Fibroblast of skin of right biceps (primary cell): Measurements from ENCODE around the gene HDHD5.

Source experiments
- DNase-seq: peaks from one replicate; pipeline ENCODE4 v3.0.0-alpha.2; 2013

HDHD5 gene

GRCh38 chr22:17158568-17159503 is at the start of gene HDHD5:
Gene HDHD5, minus strand, starts transcription at chr22:17159277. Its CDS starts 26 bp downstream, at chr22:17159251.
- DNase-seq: peak; percentile 90

GRCh38 chr22:17205432-17205831 is 46.4 kb upstream of the HDHD5 start:
- DNase-seq: no peak

DNA sequence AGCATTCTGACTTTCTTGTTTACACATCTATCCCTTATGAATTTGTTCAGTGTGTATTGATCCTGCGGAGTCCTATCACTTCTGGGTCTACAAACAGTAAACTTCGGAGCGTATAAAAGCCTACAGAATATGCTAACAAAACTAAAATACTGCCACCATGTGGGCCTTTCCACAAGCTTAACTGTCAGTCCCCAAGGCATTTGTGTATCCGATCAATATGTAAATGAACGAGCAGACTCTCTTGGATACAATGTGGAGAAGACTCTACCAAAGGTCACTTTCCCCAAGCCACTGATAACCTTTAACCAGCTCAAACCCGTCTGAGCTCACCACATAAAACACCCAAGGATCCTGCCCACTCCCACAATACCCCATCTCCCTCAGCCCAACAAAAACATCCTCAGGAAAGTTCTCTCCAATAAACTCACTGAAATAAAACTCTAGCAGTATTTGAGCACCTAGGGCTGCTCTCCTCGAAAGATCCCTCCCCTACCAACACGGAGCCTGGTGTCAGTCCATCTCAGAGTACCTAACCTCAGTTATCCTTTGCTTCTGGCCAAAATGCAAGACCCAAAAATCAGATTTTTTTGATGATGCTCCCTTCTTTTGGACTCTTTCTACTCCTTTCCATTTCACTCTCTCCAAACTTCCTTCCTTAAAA is 42.3 kb upstream of the HDHD5 start:
- DNase-seq: no peak

DNA sequence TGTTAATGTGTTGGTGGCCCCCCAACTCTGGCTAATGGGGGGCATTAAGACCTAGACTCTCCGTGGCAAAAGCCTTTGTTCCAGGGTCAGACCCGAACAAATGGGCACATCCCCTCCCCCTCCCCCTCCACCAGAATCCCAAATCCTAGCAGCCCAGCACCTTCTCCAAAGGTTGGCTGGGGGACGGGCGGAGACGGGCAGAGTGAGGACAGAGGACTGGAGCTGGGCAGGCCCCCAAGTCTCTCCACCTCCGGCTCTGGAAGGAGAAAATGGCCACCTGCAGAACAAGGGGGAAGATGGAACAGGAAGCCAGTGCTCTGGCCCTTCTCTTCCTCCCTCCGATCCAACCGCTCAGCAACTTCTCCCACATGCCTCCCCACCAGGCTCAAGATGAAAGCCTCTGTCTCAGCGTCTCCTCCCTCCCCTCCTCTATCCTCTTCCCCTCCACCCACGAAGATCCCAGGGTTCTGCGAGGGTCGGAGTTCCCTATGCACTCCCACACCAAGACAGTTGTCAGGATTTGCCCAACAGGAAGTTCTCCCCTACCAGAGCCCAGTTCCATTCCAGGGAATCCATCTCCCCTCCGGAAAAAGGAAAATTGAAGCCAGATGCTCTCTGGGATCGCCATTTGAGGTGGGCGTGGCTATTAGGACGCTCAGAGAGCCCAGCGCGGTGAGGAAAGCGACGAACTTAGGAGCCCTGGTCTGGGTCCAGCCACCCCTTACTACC is 40.1 kb upstream of the HDHD5 start:
- DNase-seq: peak; percentile 85

DNA sequence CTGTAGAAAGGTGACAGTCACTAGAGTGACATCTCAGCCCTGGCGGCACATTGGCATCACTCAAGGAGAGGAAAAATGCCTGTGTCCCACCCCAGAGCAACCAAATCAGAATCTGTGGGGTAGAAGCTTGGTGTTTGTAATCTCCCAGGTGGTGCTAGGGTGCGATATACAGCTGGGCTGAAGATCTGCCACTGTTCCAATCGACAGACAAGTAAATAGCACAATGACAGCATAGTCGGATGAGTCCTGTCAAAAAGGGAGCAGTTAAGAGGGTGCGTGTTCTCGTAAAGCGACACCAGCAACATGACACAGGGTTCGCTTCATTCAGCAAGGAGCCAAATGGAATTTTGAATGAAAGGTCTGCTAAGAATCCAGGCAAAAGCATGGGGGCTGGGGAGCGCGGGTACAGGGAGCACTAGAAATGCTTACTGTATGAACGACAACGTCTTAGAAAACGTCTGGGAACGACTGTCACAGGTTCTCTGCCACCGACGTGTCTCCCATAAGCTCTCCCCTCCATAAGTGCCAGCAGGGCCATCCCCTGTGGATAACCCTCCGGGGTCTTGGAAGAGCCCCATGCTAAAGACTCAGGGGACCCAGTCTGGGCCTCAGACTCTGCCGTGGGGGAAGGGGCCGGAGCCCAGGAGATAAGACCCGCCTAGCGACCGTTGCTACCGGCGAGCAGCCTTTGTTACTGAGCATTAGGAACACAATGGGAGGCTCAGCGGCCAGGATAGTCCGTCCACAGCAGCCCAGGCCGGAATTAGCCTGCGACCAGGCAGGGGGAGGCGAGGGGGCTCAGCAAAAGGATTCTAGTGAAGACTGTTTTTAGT is 39.3 kb upstream of the HDHD5 start:
- DNase-seq: peak; percentile 7

GRCh38 chr22:17194213-17194612 is 35.1 kb upstream of the HDHD5 start:
- no peak for DNase-seq

GRCh38 chr22:17192186-17192585 is 33.1 kb upstream of the HDHD5 start:
- no peak for DNase-seq

- peak; percentile 64 for DNase-seq
These were observed 32.2 kb upstream of the HDHD5 start for GRCh38 chr22:17191163-17191784.

- DNase-seq: no peak
These were observed 31.6 kb upstream of the HDHD5 start for GRCh38 chr22:17190702-17191101.

DNA sequence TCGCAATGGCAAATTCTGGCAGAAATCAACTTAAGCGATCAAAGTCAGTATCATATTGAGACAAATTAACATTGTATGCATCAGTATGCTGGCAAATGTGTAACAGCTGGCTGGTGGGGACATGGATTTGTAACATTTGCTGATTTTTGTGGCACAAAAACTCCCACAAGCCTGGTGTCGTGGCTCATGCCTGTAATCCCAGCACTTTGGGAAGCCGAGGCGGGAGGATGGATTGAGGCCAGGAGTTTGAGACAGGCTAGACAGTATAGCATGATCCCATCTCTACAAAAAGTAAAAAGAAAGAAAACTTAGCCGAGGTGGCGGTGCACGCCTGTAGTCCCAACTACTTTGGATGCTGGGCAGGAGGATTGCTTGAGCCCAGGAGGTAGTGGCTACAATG is 17.6 kb upstream of the HDHD5 start:
- no peak for DNase-seq

DNA sequence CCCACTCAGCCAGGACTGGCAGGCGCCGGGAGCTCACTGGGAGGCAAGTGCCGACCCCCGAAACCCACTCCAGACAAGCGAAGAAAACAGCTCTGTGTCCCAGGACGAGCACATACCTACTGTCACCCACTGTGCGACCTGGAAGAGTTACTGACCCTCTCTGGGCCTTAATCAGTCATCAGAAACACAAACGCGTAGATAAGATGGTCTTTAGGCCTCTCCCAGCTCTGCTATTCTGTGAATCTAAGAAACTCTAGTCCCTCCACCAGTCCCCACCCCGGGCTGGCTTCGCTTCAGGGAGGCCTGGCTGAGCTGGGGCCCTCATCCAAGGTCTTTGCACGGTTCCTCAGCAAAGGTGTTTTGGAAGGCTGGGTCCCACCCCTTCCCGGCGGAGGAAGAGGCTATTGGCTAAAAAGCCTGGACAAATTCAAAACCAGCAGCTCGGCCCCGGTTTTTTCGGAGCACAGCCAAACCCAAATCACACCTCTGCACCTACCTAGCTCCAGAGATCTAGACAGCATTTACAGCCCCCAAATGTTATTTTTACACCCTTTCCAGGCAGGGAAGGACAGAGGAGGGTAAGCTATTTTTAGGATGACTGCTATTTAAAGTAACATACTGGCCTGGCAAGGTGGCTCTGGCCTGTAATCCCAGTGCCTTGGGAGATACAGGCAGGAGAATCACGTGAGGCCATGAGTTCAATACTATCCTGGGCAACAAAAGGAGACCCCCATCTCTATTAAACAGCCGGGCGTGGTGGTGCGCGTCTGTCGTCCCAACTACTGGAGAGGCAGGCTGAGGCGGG is 13.2 kb upstream of the HDHD5 start:
- DNase-seq: no peak

DNA sequence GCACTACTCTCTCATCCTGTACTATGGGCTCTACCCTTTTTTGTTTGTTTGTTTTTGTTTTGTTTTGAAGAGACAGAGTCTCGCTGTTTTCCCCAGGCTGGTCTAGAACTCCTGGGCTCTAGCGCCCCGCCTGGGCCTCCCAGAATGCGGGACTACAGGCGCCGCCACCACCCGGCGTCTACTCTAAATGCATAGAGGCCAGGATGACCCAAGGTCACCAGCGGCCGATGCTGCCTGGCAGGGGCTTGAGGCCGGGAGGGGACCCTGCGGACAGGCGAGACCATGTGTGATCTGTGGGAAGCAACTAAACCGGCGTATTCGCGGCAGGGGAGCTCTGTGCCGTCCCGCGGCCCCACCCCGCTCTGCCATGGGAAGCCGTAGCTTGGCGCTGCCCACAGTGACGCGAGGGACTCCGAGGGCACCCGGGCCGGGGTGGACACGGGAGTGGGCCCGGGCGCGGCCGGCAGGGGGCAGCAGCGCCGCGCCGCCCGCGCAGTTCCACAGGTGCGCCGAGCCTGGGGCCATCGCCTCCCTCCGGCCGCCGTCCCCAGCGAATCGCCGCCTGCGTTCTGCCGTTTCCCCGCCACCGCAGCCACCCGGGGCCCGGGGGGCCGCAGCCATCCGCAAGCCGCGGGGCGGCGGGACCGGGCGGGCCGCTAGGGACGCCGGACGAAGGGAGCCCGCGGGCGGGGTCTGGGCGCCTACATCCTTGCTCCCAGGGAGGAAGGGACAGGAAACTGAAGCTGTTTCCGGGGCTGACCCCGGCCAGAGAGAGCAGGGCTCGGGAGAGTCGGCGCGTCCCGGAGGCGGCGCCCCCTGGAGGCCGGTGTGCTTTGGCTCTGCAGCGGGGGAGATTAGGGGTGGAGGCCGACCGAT is 12.3 kb upstream of the HDHD5 start:
- DNase-seq: peak; percentile 89

- no peak for DNase-seq
These were observed 8.4 kb upstream of the HDHD5 start for GRCh38 chr22:17167486-17167885.

GRCh38 chr22:17164392-17165024 is 5.4 kb upstream of the HDHD5 start:
- DNase-seq: no peak

DNA sequence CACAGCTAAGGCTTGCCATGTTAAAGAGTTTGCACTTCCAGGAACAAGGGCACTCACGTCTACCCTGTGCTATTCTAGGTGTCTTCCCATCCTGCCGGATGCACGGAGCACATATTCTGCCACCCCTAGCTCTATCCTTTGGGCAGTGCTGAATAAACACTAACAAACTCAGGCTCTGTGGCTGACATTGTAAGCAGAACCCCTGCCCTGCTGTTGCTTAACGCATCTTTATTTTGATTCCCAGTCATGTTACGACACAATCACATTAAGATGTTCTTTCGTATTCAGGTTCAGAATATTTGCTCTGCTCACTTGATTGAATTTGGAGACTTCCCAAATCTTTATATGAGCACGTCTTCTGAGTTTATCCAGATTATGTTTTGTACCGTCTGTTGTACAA is 3.7 kb upstream of the HDHD5 start:
- no peak for DNase-seq

DNA sequence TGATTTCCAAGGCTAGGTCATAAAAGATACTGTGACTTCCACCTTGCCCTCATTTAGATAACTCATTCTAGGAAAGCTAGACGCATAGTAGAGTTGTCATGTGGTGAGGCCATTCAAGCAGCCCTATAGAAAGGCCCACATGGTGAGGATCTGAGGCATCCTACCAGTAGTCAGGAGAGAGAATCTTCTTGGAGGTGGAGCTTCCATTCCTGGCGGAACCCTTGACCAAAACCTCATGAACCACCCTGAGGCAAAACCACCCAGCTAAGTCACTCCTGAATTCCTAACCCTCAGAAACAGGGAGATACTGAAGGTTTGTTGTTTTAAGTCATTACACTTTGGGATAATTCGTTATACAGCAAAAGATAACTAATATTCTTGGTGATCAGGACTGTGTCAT is 2.9 kb upstream of the HDHD5 start:
- DNase-seq: no peak

- DNase-seq: peak; percentile 69
These were observed 451 bp upstream of the HDHD5 start for GRCh38 chr22:17159504-17159951.

- DNase-seq: no peak
These were observed 905 bp downstream of the HDHD5 start for GRCh38 chr22:17158176-17158567.

DNA sequence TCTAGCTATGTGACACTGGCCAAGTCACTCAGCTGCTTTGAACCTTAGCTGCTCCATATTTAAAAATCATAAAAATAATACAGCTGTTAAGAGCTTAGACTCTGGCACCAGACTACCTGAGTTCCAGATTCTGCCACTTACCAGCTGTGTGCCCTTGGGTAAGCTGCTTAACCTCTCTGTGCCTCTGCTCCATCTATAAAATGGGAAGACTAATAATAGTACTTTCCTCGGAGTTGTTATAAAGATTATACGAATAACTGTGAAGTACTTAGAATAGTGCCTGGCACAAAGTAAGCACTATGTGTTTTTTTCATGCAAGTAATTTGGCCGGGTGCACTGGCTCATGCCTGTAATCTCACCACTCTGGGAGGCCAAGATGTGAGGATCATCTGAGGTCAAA is 1.4 kb downstream of the HDHD5 start:
- no peak for DNase-seq

- no peak for DNase-seq
These were observed 3.1 kb downstream of the HDHD5 start for GRCh38 chr22:17155941-17156340.
